Measurements from ENCODE around the gene RWDD1.

Gene RWDD1

GRCh38 chr6:116556814-116557415 is 14.4 kb upstream of the RWDD1 start:
- no peak overlapping the region for H3K4me3 ChIP-seq (ENCODE audit: low read depth, low read length)
- DNase-seq (ENCODE audit: low read depth), result no peak

- DNase-seq (ENCODE audit: low read depth), result peak; percentile 93
- no peak overlapping the region for H3K4me3 ChIP-seq (ENCODE audit: low read depth, low read length)
Observed at GRCh38 chr6:116557893-116558292, 13.4 kb upstream of the RWDD1 start.

GRCh38 chr6:116560130-116560529 is 11.2 kb upstream of the RWDD1 start:
- no peak for DNase-seq (ENCODE audit: low read depth)
- H3K4me3 ChIP-seq (ENCODE audit: low read depth, low read length), result no peak overlapping the region

DNA sequence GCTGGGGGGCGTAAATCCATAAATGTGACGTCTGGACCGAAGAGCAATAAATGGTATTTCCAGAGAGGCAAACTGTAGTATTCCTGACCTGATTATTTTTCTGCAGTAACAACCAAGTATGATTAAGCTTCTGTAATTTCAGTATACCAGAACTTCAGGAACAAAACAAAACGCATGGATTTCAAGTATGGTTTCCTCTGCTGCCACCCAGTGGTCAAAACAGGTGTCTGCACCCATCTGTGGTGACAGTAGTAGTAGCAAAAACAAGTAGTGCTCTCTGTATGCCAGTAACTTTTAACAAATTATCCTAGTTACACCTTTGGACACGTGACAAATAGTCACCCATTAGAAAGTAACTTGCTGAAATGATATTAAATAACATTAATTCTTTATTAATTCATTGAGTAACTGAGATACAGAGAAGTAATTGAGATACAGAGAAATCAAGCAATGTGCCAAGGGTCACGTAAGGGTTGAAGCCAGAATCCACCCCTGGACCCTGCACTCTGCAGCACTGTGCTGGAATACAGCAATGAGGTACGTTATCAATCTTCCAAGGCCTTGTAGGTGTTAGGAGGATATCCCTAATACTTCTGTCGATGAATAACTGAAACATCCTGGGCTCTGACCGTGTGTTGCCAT is 9.8 kb upstream of the RWDD1 start:
- H3K4me3 ChIP-seq (ENCODE audit: low read depth, low read length), result no peak overlapping the region
- DNase-seq (ENCODE audit: low read depth), result no peak

- DNase-seq (ENCODE audit: low read depth), result no peak
- no peak overlapping the region for H3K4me3 ChIP-seq (ENCODE audit: low read depth, low read length)
Observed at GRCh38 chr6:116562019-116562403, 9.3 kb upstream of the RWDD1 start.

GRCh38 chr6:116562614-116563013 is 8.7 kb upstream of the RWDD1 start:
- no peak overlapping the region for H3K4me3 ChIP-seq (ENCODE audit: low read depth, low read length)

DNA sequence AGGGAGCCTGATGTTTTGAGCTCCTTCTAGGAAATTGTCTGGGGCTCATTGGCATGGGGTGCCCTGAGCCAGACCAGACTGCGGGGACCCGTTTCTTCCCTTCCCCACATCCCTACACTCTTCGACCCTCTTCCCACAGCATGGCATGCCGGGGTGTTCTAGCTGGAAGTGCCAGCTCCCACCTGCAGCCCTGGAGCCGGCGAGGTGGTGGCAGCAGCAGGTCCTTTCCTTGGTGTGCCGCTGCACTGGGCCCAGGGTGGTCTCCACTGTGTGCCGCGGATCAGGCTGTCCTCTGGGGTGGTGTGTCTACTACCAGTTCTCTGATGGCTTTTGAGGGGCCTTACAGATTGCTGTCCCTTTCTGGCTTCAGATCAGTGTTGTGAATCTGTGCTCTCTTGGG is 7.5 kb upstream of the RWDD1 start:
- DNase-seq (ENCODE audit: low read depth), result no peak

More at GRCh38 chr6:116562614-116563013, 8.7 kb upstream of the RWDD1 start:
- no peak for DNase-seq (ENCODE audit: low read depth)

GRCh38 chr6:116564311-116564710 is 7.0 kb upstream of the RWDD1 start:
- no peak overlapping the region for H3K4me3 ChIP-seq (ENCODE audit: low read depth, low read length)
- DNase-seq (ENCODE audit: low read depth), result no peak

More for the DNA sequence above, 7.5 kb upstream of the RWDD1 start:
- H3K4me3 ChIP-seq (ENCODE audit: low read depth, low read length), result no peak overlapping the region

DNA sequence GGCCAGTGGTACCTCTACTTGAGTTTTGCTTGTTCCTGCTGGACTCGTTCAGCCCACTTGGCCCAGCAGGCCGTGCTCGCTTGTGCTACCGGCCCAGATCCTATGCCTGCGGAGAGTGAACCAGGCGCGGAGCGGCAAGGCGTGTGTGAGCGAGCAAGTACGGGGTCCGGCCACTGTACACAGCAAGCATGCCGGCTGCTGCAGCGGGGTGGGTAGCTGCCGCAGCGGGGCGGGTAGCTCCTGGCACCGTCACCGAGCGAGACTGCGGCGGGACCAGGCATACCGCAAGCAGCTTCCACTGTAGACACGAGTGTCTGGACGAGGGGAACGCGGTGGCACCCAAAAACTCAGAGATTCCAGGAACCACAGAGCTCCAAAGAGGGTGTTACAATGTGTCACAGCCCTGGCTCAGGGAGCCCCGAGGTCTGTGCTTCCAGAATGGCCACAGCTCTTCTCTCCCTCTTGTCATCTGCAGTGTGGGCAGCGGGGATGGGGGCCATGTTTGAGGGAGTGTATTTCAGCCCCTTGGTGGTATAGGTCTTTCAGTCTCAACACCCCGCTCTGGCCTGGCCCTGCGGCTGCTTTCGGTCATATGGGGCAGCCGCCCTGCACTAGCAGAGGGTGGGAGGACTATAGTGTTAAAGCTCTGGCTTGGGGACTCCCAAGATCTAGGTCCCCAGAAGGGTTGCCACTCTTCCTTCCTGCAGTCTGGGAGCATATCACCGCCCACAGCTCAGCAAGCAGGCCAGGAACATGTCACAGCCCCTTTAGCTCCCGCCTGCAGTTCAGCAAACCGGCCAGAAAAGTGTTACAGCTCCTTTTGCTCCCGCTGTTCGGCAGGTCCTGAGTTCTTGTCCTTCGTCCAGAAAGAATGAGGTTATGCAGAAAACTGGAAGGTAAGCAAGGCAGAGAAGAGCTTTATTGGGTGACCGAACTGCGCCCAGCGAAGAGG is 6.1 kb upstream of the RWDD1 start:
- DNase-seq (ENCODE audit: low read depth), result no peak
- peak overlapping the region; percentile 8 for H3K4me3 ChIP-seq (ENCODE audit: low read depth, low read length)

DNA sequence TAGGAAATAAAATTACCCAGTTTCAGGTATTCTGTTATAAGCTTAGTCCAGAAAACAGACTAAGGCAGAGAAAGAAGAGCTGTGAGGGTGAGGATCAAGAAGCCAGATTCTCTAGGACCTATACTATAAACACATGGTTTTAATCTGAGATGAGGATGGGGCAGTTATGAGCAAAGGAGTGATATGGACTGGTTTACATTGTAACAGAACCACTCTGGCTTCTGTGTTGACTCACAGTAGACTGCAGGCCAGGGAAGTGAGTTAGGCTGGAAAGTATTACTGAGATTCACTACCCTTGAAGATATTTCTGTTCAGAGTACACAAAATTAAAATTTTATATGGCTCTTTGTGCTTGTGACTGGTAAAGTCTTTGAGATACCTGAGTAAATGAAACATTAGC is 3.2 kb upstream of the RWDD1 start:
- DNase-seq (ENCODE audit: low read depth), result no peak
- no peak overlapping the region for H3K4me3 ChIP-seq (ENCODE audit: low read depth, low read length)

DNA sequence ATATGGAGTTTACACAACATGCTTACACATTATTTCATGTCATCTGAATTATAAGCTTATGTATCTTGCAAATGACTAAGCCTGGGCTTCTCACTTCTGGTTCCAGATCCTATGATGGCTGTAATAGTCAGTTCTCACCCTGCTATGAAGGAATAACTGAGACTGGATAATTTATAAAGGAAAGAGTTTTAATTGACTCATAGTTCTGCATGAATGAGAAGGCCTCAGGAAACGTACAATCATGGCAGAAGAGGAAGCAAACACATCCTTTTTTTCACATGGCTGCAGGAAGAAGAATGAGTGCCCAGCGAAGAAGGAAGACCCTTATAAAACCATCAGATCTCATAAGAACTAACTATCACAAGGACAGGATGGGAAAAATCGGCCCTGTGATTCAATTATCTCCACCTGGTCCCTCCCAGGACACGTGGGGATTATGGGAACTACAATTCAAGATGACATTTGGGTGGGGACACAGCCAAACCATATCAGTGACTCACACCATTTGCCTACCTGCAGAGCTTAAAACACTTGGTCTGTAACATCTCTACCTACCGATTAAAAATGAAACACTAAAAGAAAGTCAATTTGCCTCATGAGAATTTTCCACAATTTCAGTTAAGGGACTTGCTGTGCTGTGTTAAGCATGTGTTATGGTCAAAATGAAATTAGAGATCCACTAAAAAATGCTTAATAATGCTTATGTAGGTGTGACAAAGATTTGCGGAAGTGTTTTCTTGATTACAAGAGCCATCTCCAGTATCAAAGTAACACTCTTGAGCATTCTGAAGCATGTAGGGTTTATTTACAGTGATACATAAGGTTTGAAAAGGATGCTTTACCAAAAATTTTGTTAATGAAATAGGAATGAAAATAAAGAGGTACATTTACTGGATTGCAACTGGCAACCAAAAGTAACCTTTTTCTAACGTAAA is 2.2 kb upstream of the RWDD1 start:
- DNase-seq (ENCODE audit: low read depth), result no peak
- no peak overlapping the region for H3K4me3 ChIP-seq (ENCODE audit: low read depth, low read length)

- H3K4me3 ChIP-seq (ENCODE audit: low read depth, low read length), result peak overlapping the region; percentile 82
- no peak for DNase-seq (ENCODE audit: low read depth)
Observed at GRCh38 chr6:116571683-116572000, 338 bp downstream of the RWDD1 start.

DNA sequence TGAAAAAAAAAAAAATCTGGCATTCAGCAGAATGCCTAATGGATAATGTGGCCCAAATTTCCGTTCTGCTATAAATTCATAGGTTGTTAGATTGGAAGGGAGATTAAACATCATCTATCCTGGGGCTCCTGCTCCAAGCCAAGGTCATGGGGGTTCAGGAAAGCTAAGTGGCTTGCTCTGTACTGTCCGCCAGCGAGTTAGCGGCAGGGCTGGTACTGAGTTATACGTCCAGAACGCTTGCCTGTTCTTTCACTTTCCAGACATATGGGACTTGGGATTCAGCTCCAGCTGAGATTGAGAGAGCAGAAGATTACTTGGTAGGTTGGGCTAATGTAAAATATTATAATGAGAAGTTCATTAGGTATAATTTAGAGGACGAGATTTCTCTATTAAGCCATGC is 858 bp downstream of the RWDD1 start:
- peak overlapping the region; percentile 82 for H3K4me3 ChIP-seq (ENCODE audit: low read depth, low read length)
- DNase-seq (ENCODE audit: low read depth), result no peak

GRCh38 chr6:116575227-116575626 is 3.9 kb downstream of the RWDD1 start:
- no peak overlapping the region for H3K4me3 ChIP-seq (ENCODE audit: low read depth, low read length)
- no peak for DNase-seq (ENCODE audit: low read depth)

GRCh38 chr6:116577486-116577885 is 6.2 kb downstream of the RWDD1 start:
- H3K4me3 ChIP-seq (ENCODE audit: low read depth, low read length), result no peak overlapping the region
- no peak for DNase-seq (ENCODE audit: low read depth)

DNA sequence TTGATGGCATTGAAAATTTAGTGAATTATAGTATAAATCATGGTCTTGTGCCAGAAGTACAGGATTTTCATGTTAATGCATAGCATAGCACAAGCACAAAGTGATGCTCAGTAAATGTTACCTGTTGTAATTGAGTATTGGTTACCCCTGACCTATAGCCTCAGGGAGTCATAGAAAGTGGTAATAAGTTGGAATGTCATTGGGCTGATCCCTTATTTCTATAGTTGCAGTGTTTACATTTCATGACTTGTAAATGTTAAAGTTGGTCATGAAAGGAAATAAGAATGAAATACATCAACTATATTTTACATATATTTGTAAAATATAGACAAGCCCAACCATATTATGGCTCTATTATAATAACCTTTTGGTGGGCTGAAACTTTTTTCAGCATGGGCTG is 7.0 kb downstream of the RWDD1 start:
- H3K4me3 ChIP-seq (ENCODE audit: low read depth, low read length), result no peak overlapping the region
- no peak for DNase-seq (ENCODE audit: low read depth)

GRCh38 chr6:116579143-116579542 is 7.8 kb downstream of the RWDD1 start:
- DNase-seq (ENCODE audit: low read depth), result no peak
- no peak overlapping the region for H3K4me3 ChIP-seq (ENCODE audit: low read depth, low read length)

DNA sequence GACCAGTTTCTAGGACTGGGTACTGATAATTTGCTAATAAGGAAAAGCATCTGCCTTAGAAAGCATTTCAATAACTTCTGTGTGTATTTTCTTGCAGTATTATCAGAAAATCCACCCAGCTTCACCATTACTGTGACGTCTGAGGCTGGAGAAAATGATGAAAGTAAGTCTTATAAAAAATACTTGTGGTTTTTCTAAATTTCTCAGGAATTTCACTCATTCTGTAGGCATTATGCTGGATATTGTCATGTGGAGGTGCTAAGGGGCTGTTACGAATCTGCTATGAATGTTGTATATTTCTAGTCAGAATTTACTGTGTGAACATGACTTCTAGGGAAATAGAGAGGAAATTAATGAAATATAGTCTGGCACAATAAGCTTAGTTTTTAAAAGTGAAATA is 8.9 kb downstream of the RWDD1 start:
- no peak for DNase-seq (ENCODE audit: low read depth)
- no peak overlapping the region for H3K4me3 ChIP-seq (ENCODE audit: low read depth, low read length)

DNA sequence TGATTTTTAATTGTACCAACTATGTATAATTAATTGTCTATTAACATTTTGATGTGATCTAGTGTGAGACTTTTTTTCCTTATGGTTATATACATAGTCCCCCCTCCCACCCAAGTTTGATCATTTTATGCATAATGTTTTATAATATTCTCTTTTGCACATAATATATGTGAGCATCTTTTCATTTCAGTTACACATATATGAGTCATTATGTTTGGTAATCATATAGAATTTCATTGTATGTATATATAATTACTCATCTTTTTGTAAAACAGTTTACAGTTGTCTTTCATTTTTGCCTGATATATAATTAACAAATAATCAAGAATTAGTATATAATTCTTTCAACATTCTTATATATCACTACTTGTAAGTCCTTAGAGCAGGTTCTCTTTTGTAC is 15.0 kb downstream of the RWDD1 start:
- DNase-seq (ENCODE audit: low read depth), result no peak
- H3K4me3 ChIP-seq (ENCODE audit: low read depth, low read length), result no peak overlapping the region

DNA sequence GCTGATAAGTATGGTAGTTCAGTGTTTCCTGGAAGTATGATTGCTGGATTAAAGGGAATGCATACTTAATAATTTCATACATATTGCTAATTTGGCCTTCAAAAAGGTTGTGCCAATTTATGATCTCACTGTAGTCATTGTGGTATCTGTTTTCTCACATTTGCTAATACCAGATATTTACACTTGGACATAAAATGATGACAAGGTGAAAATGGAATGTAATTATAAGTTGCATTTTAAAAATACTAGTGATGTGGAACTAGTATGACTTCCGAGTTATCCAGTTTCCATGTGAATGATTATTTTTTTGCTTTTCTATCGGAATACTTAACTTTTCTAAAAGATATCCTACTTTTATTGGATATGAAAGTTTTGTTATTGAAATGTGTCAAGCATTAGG is 15.4 kb downstream of the RWDD1 start:
- H3K4me3 ChIP-seq (ENCODE audit: low read depth, low read length), result no peak overlapping the region
- DNase-seq (ENCODE audit: low read depth), result no peak

Data from skeletal muscle cell (primary cell).